KOPT-K1 (cell line): Measurements from ENCODE around the gene PHKA2.
A peak's percentile ranks its signal among the peaks of the same experiment; 100 is the strongest.
"Not testable (repeated sequence)": the region's sequence is repeated elsewhere in the genome, so short reads cannot be mapped to it uniquely, and the experiment has no call there.

ENCODE experiments used
- H3K27ac ChIP-seq: fragments of 200-600 bp; sonication (generic); 2 replicates; pipeline ENCODE4 v1.5.1; 2016; ENCODE audit warnings: antibody characterized with exemption, mild to moderate bottlenecking, low read depth, low read length; ENCODE audit not compliant: poor library complexity, severe bottlenecking
- H3K36me3 ChIP-seq: fragments of 200-600 bp; sonication (generic); 2 replicates; pipeline ENCODE4 v1.5.1; 2017; ENCODE audit warnings: antibody characterized with exemption, mild to moderate bottlenecking, low read length, moderate library complexity; ENCODE audit not compliant: insufficient read depth
- H3K9me3 ChIP-seq: fragments of 200-600 bp; sonication (generic); 2 replicates; pipeline ENCODE4 v1.5.1; 2017; ENCODE audit warnings: antibody characterized with exemption, low read length, mild to moderate bottlenecking; ENCODE audit not compliant: insufficient read depth, poor library complexity, severe bottlenecking

Gene PHKA2, protein sequence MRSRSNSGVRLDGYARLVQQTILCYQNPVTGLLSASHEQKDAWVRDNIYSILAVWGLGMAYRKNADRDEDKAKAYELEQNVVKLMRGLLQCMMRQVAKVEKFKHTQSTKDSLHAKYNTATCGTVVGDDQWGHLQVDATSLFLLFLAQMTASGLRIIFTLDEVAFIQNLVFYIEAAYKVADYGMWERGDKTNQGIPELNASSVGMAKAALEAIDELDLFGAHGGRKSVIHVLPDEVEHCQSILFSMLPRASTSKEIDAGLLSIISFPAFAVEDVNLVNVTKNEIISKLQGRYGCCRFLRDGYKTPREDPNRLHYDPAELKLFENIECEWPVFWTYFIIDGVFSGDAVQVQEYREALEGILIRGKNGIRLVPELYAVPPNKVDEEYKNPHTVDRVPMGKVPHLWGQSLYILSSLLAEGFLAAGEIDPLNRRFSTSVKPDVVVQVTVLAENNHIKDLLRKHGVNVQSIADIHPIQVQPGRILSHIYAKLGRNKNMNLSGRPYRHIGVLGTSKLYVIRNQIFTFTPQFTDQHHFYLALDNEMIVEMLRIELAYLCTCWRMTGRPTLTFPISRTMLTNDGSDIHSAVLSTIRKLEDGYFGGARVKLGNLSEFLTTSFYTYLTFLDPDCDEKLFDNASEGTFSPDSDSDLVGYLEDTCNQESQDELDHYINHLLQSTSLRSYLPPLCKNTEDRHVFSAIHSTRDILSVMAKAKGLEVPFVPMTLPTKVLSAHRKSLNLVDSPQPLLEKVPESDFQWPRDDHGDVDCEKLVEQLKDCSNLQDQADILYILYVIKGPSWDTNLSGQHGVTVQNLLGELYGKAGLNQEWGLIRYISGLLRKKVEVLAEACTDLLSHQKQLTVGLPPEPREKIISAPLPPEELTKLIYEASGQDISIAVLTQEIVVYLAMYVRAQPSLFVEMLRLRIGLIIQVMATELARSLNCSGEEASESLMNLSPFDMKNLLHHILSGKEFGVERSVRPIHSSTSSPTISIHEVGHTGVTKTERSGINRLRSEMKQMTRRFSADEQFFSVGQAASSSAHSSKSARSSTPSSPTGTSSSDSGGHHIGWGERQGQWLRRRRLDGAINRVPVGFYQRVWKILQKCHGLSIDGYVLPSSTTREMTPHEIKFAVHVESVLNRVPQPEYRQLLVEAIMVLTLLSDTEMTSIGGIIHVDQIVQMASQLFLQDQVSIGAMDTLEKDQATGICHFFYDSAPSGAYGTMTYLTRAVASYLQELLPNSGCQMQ

DNA sequence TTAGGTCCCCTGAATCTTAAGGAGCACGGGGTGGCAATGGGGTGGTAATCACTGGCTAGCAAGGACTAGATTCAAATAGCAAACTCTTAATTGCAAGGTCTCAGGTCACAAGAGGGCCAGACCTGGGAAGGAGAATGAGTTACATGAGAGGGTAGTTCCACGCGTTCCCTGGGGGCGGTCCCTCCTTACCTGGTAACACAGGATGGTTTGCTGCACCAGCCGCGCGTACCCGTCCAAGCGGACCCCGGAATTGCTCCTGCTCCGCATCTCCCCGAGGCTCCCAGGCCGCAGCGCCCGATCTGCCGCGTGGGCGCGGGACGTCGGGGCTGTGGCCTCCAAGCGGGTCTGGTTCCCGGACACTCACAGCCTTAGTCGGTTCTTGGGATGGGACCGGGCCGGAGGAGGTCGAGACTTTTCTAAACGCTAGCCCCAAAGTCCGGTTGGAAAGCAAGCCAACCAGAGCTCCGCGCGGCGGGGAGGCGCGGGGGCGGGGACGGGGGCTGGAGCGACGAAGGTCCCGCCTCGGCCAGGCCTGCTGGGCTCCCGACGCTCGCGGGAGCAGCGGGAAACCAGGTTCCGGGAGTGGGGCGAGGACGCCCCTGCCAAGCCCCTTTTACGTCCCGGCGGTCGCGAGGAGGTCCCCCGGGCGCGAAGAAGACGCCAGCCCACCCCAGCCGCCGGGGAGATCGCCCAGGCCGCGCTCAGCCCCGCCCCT lies at the start of gene PHKA2:
TSS of gene PHKA2 (minus strand) at position 449 of the 715 bp plus-strand sequence. CDS start at position 267, 182 bp downstream.
- H3K9me3 ChIP-seq = no peaks in the 10 kb centered on the region
- peak within 1 kb of the TSS; percentile 80 for H3K27ac ChIP-seq
- no peaks in the 10 kb centered on the region for H3K36me3 ChIP-seq

DNA sequence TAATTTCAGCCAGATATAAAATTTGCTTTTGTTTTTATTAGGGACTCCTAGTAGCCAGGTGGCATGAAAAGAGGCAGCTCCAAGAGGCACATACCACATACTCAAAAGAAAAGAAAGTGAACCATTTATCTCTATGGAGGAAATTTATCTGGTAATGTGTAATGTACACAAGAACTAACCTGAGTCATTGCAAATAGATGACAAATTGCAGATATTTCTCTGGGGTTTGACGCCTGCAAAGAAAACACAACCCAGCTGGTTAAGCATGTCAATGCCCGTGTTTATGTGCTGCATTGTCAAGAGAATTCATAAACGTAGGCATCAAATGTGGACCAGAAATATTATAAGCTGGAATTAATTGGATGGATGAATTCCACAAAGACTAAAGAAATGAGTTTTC lies 46.9 kb upstream of the PHKA2 start:
- Histone ChIP-seq H3K9me3 (no peaks in the 10 kb centered on the region), H3K36me3 (no peaks in the 10 kb centered on the region)

DNA sequence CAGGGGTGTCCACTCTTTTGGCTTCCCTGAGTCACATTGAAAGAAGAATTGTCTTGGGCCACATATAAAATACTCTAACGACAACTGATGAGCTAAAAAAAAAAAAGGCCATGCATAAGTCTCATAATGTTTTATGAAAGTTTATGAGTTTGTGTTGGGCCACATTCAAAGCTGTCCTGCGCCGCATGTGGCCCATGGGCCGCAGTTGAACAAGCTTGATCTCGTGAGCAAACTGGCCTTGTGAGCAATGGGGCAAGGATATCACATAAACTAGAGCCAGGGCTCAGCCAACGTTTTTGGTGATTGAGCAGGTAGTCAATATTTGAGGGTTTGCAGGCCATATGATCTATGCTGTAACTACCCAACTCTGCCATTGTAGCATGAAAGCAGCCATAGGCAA lies 44.6 kb upstream of the PHKA2 start:
- Histone ChIP-seq H3K36me3 (no peaks in the 10 kb centered on the region), H3K9me3 (no peaks in the 10 kb centered on the region), H3K27ac (no peak overlapping the region)

More for the DNA sequence above, 46.9 kb upstream of the PHKA2 start:
- H3K27ac ChIP-seq = no peak overlapping the region

DNA sequence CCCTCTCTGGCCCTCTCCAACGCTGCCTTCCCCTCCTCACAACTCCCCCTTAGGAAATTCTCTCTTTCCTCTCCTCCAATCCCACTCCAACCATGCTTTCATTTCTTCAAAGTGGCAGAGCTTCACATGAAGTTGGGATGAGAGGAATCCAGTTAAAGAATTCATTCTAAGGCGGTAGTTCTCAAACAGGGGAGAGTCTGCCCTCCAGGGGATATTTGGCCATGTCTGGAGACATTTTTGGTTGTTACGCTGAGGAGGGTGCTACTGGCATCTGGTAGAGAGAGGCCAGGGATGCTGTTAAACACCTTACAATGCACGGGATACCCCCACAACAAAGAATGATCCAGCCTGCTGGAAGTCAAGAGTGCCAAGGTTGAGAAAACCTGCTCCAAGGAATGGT lies 40.5 kb upstream of the PHKA2 start:
- no peaks in the 10 kb centered on the region for H3K9me3 ChIP-seq
- H3K27ac ChIP-seq = no peak overlapping the region
- H3K36me3 ChIP-seq = no peaks in the 10 kb centered on the region

DNA sequence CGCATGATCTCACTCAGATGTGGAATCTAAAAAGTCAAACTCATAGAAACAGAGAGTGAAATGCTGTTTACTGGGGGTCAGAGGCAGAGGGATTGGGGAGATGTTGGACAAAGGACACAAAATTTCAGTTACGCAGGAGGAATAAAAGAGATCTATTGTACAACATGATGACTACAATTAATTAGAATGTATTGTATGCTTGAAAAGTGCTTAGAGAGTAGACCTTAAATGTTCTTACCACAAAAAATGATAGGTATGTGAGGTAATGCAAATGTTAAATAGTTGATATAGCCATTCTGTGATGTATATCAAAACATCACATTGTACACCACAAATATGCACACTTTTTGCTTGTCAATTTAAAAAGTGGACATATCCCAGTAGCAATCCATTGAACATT lies 36.1 kb upstream of the PHKA2 start:
- H3K27ac ChIP-seq = no peak overlapping the region
- H3K9me3 ChIP-seq = no peaks in the 10 kb centered on the region
- H3K36me3 ChIP-seq = no peaks in the 10 kb centered on the region

DNA sequence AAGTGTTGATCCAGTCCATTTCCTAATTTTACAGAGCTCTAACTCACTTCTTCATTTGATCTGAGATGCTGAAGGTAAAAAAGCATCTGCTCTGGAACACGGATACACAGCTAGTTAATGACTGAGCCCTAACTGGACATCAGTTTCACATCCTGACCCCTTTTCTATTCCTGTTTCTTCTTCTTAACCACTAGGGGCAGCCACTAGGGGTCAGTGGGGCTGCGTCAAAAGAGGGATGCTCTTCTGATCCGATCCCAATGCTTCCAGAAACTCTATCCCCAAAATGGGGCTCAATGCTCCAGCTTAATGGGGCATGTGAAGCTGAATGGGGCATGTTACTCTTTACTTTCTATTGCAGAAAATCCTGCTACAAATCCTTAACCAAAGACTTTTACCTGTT lies 33.4 kb upstream of the PHKA2 start:
- Histone ChIP-seq H3K36me3 (no peaks in the 10 kb centered on the region), H3K27ac (no peak overlapping the region), H3K9me3 (no peaks in the 10 kb centered on the region)

DNA sequence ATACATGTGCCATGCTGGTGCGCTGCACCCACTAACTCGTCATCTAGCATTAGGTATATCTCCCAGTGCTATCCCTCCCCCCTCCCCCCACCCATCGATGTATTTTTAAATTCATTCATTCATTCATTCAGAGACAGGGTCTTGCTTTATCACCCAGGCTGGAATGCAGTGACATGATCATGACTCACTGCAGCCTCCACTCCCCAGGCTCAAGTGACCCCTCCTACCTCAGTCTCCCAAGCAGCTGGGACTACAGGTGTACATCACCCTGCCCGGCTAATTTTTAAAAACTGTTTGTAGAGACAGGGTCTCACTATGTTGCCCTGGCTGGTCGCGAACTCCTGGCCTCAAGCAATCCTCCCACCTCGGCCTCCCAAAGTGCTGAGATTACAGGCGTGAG lies 32.7 kb upstream of the PHKA2 start:
- not testable (repeated sequence) for H3K36me3 ChIP-seq, H3K9me3 ChIP-seq, H3K27ac ChIP-seq

DNA sequence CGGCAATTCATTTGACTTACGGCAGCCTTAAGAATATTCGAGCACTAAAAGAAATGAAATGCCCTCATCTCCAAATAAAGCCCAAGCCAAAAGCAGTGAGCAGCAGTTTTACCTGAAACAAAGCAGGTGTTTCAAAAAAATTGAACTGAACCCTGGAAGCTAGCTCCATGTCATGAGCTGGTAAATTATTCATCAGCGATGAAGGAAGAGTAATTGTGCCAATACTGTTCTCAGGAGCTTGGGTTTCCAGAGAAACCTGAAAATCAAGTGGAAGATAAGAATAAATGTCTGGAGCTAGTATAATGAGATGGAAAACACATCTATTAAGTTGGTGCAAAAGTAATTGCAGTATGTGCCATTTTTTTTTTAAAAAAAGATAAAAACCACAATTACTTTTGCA lies 24.0 kb upstream of the PHKA2 start:
- no peaks in the 10 kb centered on the region for H3K9me3 ChIP-seq
- no peak overlapping the region for H3K27ac ChIP-seq
- H3K36me3 ChIP-seq = no peaks in the 10 kb centered on the region

DNA sequence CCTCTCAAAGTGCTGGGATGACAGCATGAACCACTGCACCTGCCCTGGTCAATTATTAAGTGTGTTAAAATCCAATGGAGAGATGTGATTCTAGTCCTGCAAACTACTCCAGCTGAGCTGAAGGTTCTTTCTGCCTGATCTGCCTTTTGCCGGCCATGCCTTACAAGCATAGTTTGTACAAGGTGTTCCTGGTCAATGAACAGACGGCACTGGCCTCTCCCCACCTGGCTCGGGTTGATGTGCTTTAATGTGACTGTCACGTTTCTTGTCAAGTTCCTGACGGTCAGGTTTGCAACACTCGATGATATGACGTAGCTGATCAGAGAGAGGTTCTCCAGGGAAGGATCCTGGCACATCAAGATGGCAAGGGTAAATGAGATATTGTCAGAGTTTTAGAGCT lies 23.1 kb upstream of the PHKA2 start:
- H3K36me3 ChIP-seq = no peaks in the 10 kb centered on the region

DNA sequence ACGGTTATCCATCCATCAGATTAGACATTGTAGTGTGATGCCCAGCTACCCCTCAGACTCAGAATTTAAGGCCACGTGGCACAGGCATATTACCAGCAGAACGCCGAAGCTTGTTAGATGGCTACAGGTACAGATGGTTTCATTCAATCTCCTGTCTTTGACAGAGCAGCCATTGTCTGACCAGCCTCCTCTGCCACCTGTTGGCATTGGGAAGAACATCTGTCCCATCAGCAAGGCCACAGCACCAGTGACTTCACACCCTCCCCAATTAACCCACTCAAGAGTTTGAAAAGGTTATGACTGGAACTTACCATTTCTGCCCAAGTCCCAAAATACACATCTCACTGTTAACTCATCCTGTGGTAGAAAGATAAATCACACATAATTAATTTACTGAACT lies 22.0 kb upstream of the PHKA2 start:
- Histone ChIP-seq H3K36me3 (no peaks in the 10 kb centered on the region), H3K27ac (no peak overlapping the region), H3K9me3 (no peaks in the 10 kb centered on the region)

More for the DNA sequence above, 23.1 kb upstream of the PHKA2 start:
- Histone ChIP-seq H3K27ac (no peak overlapping the region), H3K9me3 (no peaks in the 10 kb centered on the region)

DNA sequence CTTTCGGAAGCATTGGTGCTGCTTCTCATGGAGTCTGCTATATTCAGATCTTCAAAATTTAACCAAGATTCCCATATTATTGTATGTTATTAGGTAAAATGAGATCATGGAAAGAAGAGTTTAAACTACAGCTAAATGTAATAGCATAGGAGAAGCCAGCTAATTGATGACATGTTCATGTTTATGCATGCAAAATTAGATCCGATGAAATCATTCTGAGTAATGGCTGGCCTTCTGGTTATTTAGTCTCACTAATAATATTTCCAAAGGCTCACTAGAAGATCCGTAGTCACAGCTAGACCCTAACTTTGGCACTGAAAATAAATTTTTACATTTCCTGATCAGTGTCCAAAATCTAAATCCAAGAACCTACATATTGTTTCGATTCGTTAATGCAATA lies 19.8 kb upstream of the PHKA2 start:
- Histone ChIP-seq H3K27ac (no peak overlapping the region), H3K36me3 (no peaks in the 10 kb centered on the region), H3K9me3 (no peaks in the 10 kb centered on the region)

DNA sequence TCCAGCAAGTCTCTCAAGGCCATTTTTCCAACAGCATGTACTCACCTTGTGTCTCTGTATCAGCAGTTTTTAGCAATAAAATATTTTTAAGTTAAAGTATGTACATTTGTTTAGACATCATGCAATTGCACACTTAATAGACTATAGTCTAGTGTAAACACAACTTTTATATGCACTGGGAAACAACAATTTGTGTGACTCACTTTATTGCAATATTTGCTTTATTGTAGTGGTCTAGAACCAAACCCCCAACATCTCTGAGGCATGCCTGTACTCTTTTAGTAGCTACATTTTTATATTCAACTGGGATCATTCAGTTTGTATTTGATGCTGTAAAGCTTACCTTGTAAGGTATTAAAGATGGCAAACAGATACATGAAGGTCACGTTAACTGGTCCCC lies 14.7 kb upstream of the PHKA2 start:
- H3K36me3 ChIP-seq = no peaks in the 10 kb centered on the region
- no peaks in the 10 kb centered on the region for H3K9me3 ChIP-seq
- H3K27ac ChIP-seq = no peak overlapping the region

DNA sequence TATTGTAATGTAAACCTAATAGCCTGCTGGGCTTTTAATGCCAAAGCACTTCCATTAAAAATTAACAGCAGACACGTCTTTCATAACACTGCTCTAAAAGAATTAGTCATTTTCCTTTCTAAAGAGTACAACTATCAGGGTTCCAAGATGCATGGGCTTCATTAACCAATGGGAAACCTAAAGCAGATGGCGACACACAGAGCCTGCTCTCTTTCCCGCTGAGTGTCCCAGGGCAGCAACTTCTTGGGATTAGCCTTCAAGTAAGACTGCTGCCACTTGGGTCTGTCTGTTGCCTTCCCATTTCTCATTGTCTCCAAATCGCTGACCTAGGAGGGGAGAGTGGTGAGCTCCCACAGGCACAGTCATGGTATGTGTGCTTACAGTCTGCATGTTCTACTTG lies 14.0 kb upstream of the PHKA2 start:
- no peak overlapping the region for H3K27ac ChIP-seq
- H3K9me3 ChIP-seq = no peaks in the 10 kb centered on the region
- no peaks in the 10 kb centered on the region for H3K36me3 ChIP-seq

DNA sequence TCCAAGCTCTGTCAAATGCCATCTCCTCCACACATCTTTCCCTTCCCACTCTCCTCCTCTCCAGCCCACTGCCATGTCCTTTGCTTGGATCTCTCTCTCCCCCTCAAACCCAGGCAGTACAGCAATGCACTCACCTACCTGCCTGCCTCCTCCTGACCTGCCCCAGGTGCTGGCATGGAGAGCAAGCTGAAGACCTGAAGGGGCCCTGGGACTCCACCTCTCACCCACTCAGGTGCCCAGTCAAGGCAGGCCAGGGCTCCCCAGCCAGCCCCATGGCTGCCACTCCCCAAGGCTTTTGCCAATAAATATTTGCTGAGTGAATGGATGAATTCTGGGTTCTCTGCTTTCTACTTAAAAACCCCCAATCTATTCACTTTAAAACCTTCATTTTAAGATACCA lies 12.6 kb upstream of the PHKA2 start:
- Histone ChIP-seq H3K27ac (no peak overlapping the region), H3K9me3 (no peaks in the 10 kb centered on the region), H3K36me3 (no peaks in the 10 kb centered on the region)
